ENCODE measurements around the gene GPC1.
A peak's percentile ranks its signal among the peaks of the same experiment; 100 is the strongest.

GPC1 gene

DNA sequence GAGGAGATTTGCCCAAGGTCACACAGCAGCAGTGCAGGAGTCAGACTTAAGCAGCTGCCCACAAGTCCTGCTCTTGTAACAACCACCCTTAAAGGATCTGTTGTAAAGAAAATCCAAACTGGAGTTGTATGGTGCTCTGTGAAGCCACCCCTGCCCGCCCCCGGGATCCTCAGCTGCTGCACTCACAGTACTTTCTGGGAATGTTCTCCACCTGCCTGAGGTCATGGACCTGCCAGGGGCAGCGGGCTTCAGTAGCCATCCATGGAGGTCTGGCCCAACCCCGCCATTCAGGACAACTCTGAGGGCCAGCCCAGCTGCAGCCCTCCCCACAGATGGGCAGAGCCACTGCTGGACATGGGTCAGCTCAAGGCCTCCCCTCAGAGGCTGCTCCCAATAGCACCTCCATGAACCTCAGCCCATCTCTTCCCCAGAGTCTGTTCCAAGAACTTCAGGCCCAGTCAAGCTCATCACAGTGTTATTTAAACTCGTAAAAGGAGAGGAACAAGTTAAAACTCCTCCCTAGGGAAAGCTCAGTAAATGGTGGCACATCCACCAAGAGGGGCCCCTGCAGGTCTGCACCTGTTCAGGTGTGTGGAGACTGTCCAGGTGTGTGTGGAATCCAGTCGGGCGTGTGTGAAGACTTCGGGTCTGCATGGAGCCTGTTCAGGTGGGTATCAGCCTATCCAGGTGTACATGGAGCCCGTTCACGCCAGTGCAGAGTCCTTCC lies 39.4 kb upstream of the GPC1 start:
- DNase-seq, result peak in 5 of 42 donors; percentile 0 to 26 (median 8)
- intact Hi-C loops (cut with DNase I), result no loop called here

DNA sequence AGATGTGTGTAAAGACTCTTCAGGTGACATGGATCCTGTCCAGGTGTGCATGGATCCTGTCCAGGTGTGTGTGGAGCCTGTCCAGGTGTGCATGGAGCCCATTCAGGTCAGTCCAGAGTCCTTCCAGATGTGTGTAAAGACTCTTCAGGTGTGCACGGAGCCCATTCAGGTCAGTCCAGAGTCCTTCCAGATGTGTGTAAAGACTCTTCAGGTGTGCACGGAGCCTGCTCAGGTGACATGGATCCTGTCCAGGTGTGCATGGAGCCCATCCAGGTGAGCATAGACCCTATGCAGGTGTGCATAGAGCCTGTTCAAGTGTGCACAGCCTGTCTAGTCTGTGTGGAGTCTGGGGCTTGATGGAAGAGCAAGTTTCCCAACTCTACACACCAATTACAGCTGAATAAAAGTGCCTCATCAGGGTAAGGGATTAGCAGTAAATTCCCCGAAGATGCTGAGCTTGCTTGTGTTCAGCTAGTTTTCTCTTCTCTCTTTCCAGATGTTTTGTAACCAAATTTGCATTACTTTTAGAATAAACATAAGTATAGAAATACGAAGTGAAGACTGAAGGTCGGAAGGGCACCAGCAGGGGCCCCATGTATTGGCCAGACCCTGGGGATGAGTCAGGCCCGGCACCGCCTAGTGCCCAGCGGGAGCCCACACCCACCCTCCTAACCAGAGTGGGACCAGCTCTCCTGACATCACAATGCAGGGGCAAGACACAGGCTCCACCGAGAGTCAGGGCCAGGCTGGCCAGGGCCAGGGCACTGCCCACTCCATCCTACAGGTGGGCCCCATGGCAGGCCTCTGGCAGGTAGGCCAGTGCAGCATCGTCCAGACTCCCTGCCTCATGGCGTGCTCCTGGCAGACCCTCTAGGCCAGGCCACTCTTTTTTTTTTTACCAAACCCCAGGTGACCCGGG lies 38.6 kb upstream of the GPC1 start:
- intact Hi-C loops (cut with DNase I), result no loop called here
- DNase-seq, result peak in 8 of 42 donors; percentile 1 to 23 (median 9)

DNA sequence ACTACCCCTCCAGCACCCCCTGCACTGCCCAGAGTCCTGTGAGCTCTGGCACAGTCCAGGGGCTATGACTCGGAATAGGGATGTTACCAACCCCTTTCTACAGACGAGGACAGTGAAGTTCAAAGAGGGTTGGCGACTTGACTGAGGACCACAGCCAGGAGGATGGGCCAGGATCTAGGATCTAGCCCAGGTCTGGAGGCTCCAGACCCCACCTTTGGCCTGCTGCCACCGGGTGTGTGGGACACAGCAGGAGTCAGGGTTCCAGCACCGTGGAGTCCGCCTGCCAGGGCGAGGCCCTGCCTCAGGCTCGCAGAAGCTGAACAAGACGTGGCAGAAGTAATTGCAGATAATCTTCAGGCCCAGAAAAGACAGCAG lies 37.9 kb upstream of the GPC1 start:
- peak in 12 of 42 donors; percentile 0 to 33 (median 13) for DNase-seq
- intact Hi-C loops (cut with DNase I), result no loop called here

- intact Hi-C loops (cut with DNase I), result no loop called here
- DNase-seq, result peak in 13 of 42 donors; percentile 1 to 43 (median 14)
Observed at GRCh38 chr2:240397924-240398645, 37.4 kb upstream of the GPC1 start.

DNA sequence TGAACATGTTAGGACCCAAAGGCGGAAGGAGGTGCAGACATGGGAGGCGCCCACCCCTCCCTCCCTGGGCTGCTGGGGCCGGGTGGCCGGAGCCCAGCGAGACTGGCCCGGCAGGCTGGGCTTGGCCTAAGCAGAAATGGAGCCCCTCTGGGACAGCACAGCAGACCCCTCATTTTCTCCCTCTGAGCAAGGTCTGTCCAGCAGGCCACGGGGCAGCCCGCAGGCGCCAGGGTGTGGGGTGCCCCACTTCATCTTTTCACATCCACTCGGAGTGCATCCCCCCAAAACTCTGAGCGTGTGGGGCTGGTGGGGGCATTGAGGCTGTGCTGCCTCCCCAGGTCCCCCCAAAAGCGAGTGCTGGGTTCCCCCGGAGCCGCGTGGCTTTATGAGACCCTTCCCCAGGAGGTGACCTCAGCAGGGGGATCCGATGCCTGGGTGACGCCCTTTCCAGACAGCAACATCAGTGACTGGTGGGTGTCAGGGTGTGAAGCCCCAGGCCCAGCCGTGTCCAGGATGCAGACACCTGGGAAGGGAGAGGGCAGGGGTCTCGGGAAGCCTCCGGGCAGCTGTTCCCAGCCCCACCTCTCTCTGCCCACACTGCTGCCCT lies 36.7 kb upstream of the GPC1 start:
- DNase-seq, result peak in 9 of 42 donors; percentile 1 to 30 (median 11)
- intact Hi-C loops (cut with DNase I), result no loop called here

DNA sequence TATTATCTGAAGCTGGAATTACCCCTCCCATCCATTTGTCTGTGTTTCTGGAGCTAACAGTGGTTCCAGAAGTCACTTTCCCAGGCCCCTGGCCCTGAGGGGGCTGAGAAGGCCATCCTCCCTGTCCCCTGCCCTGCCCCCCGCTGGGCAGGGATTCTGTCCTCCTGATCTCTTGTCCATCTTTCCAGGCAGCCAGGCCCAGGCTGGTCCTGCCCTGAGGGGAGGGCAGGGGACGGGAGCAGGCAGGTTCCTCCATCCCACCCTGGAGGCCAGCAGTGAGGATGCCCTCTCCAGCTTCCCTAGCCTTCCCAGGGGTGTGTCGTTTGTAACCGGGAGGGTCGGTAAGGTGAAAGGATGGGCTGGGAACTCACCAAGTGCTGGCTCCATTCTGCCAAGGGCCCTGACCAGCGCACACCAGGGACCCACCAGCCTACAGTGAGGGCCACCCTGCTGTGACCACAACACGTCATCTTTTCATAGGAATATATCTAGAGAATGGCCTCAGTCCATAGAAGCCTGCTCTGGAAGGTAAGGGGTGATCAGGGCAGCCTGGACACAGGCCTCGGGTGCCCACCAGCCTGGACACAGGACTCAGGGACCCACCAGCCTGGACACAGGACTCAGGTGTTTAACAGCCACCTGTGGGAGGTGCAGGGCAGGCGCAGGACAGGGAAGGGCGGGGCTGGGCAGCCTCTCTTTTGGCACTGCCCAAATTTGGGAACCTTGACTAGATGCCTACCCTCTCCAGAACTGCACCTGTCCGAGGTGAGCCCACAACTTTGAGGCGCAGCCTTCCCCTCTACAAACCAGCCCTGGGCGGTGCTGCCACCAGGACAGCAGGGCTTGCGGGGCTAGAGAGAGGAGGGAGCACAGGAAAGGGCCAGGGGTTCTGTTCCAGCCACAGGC lies 35.8 kb upstream of the GPC1 start:
- intact Hi-C loops (cut with DNase I), result no loop called here
- DNase-seq, result peak in 9 of 42 donors; percentile 1 to 30 (median 13)

GRCh38 chr2:240400371-240401161 lies 34.9 kb upstream of the GPC1 start:
- intact Hi-C loops (cut with DNase I), result no loop called here
- DNase-seq, result peak in 10 of 42 donors; percentile 1 to 29 (median 10)

- intact Hi-C loops (cut with DNase I), result no loop called here
- DNase-seq, result peak in 13 of 42 donors; percentile 0 to 34 (median 19)
Observed at GRCh38 chr2:240401308-240401707, 34.2 kb upstream of the GPC1 start.

DNA sequence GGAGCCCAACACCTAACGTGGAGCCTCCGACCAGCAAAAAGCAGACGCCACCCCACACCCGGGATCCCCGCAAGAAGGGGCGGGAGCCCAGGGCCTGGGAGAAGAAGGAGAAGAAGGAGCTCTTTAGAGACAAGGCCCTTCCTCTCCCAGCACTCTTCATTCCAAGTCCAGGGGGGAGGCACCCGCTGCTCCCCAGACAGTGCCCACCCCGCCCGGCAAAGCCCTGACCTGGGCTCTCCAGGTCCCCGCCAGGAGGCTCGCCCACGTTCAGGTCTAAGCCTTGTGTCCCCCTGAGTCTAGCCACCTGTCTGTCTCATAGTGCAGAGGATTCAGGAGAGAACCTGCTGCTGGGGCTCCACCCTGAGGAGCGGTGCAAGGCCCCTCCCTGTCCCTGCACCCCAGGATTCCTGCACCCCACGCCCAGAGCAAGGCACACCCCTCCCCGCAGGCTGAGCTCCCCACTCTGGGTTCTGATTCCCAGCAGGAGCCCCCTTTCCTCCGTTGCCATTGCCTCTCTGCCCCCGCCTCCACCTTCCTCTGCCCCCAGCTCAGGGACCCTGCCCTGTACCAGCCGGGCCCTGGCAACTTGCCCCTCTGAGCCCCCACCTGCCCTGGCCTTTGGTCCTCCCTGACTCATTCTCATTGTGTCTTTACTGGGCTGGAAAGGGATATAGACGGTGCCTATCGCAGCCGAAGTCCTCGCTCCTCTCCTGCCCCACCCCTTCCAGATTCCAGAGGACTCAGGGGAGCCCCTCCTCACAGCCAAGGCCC lies 33.5 kb upstream of the GPC1 start:
- intact Hi-C loops (cut with DNase I), result no loop called here
- peak in 8 of 42 donors; percentile 2 to 23 (median 10) for DNase-seq

DNA sequence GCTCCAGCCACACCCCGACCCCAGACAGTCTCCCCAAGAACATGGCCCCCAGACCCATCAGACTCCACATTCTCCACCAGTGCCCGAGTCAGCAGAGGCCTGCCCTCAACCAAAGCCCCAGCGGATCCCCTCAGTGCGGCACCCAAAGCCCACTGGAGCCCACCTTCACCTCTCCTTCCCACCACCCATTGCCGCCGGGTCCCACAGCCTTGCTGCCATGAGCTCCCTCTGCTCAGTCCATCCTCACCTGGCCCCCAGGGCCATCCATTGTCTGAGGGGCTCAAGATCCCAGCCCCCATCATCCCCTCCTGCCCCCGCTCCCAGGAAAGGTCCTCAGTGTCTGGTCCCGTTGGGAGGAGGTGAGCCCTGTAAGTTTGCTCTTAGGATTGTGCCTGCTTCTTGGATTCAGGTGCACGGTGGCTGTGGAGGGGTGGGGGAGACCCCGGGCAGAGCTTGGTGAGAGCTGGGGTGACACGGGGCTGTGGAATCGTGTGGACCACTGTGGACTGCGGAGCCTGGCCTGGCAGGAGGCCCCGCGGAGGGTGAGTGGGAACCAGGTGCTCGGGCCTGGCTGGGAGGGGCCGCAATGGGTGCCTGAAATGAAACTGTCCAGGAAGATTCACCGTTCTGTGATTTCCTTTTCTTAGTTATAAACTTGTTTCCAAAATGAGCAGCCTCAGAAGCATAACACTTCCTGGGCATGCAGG lies 32.7 kb upstream of the GPC1 start:
- intact Hi-C loops (cut with DNase I), result no loop called here
- peak in 9 of 42 donors; percentile 0 to 31 (median 10) for DNase-seq

DNA sequence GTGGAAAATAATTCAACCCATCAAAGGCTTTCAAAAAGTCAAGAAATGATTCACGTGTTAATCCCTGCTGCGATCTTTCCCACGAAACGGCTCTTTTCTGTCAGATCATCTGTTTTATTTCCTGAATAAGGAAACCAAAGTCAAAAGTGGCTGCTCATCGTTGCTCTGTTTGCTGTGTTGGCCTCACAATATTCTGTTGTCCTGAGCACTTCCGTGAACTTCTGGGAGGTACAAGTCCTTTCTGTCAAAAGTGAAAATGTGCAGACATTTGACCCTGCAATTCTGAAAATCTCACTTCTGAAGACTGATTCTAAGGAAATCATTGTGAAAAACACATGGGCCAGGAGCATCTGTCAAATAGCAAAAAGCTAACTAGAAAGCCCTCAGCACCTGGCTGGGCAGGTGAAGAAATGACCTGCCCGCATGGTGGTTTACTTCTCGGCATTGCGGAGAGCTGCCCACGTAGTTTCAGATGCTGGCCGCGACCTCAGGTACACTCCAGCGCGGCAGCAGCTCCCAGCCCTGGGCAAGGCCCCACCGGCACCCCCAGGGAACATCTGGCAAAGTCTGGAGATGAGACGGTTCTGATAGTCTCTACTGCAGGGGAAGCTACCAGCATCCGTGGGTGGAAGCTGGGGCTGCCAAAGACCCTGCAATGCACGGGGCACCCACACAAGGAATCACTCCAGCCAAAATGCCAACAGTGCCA lies 31.9 kb upstream of the GPC1 start:
- peak in 8 of 42 donors; percentile 1 to 21 (median 9) for DNase-seq
- intact Hi-C loops (cut with DNase I), result no loop called here

- DNase-seq, result peak in 8 of 42 donors; percentile 1 to 33 (median 10)
- intact Hi-C loops (cut with DNase I), result no loop called here
Observed at GRCh38 chr2:240404174-240404852, 31.1 kb upstream of the GPC1 start.

DNA sequence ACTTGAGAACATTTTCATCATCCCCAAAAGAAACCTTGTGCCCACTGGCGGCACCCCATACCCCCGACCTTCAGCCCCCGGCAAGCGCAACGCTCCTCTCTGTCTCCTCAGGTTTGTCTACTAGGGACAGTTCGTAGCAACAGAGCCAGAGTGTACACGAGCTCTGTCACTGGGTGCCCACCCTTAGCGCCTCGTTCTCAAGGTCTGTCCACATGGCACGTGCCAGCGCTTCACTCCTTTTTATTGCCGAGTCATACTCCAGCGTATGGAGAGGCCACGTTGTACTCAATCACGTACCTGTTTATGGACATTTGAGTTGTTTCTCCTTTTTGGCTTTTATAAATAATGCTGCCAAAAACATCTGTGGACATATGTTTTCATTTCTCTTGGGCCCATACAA lies 30.3 kb upstream of the GPC1 start:
- DNase-seq, result peak in 7 of 42 donors; percentile 2 to 29 (median 10)
- intact Hi-C loops (cut with DNase I), result no loop called here

GRCh38 chr2:240405684-240406313 lies 29.7 kb upstream of the GPC1 start:
- peak in 9 of 42 donors; percentile 2 to 37 (median 11) for DNase-seq
- intact Hi-C loops (cut with DNase I), result no loop called here
